DMS79 (cell line): ENCODE results near the gene MYO7B.

Source experiments
- DNase-seq: peaks from one replicate; lab custom pipeline; 2025; lab: John Stamatoyannopoulos, UW

MYO7B gene

DNA sequence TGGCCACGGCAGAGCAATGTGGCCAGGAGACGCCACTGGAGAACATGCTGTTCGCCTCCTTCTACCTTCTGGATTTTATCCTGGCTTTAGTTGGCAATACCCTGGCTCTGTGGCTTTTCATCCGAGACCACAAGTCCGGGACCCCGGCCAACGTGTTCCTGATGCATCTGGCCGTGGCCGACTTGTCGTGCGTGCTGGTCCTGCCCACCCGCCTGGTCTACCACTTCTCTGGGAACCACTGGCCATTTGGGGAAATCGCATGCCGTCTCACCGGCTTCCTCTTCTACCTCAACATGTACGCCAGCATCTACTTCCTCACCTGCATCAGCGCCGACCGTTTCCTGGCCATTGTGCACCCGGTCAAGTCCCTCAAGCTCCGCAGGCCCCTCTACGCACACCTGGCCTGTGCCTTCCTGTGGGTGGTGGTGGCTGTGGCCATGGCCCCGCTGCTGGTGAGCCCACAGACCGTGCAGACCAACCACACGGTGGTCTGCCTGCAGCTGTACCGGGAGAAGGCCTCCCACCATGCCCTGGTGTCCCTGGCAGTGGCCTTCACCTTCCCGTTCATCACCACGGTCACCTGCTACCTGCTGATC, 115.4 kb downstream of the MYO7B start:
- no peak for DNase-seq

- DNase-seq, result no peak
These were observed 115.9 kb downstream of the MYO7B start for GRCh38 chr2:127651381-127651809.

- no peak for DNase-seq
These were observed 116.6 kb downstream of the MYO7B start for GRCh38 chr2:127651971-127652550.

DNA sequence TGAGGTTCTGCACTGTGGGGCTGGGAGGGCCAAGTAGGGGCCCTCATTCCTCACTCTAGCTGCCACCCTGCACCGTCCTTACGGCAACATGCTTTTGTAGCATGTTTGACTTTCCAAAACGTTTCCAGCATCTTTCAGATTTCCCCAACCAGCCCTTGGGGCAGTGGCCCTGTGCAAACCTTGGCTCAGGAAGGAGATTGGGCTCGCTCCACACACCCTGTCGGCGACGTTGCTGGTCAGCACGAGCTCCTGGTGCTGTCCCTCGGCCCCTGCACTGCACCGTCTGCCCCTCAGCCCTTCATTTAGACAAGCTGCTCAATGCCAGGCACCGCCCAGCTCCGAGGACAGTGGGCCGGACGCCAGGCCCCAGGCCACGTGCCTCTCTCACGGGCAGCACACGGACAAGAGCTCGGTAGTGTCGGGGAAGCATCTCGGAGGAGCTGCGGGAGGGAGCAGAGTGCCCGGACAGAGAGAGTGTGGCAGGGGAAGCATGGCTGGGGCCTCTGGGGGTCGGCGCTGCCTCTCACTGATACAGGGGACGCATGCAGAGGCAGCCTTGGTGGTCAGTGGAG, 117.4 kb downstream of the MYO7B start:
- DNase-seq, result no peak

DNA sequence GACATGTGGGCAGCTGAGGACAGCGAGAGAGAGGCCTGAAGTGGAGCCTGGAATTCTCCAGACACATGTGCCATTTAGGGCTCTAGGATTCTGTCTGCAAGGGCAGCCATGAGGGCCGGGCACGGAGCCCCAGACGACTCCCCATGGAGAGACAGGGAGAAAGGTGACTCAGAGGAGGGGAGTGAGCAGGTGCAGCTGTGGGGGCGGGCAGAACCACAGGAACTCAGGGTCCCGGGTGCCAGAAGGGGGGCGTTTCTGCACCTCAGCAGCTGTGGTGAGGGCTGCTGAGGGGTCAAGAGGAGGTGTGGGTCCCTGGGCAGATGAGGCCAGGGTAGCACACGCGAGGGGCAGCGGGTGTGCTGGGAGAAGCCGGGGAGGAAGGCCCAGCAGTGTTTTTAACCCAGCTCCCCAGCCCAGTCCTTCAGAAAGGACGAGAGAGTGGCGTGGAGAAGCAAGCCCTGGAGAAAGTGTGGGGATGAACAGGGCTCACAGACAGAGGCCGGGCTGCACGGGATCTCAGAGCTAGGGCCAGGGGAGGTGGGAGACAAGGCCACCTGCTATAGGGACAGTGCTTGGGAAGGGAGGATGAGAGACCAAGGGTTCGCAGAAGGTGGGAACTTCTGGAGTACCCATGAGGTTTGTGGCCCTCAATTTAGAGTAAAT, 118.1 kb downstream of the MYO7B start:
- no peak for DNase-seq

- no peak for DNase-seq
These were observed 118.8 kb downstream of the MYO7B start for GRCh38 chr2:127654084-127654837.

DNA sequence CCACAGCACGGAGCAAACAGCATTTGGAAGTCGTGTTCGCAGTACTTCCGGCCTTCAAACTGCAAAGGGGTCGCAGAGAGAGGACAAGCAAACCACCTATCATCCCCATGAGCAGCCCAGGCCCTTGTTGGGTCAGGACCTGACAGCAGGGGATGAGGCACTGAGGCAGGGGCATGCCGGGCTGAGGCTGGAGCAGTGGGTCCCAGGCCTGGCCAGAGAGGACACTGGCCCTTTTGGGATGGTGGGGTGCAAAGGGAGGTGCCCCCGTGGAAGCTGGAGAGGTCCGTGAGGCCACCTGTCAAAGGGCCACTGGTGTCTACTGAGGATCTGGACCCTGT, 119.3 kb downstream of the MYO7B start:
- no peak for DNase-seq

DNA sequence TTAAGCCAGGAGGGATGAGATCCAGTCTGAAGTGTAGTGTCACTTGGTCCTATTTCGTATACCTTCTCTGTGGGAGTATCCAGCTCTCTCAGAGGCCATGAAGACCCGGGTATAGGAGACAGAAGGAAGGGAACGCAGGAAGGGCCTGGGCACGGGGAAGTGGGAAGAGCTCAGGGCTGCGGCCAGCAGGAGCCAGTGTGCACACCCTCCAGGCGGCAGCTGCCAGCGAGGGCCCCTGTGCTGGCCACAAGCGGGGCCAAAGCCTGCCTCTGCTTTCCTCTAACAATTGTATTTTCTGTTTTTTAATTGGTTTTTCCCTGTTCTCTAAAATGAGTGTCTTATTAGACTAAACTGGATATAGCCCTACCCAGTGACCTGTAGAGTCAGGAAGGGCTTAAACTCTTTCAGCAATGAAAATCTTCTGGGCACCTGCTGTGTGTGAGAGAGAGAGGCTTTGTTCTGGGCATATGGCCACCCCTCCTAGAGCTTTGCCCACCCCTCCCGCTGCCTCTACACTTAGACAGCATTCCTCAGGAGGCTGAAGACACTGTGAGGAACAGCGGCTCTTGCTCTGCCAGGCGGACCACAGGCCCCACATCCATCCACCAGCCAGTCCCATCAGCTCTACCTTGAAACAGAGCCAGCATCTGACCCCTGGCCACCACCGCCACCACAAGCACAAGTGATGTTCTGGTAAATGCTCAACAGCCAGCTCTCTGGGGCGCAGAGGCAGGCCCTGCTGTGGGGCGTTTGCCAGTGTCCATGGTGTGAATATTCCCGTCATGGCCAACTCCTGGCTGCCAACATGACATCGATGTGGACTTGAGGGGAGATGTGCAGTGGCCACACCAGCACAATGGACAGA, 120.0 kb downstream of the MYO7B start:
- DNase-seq, result no peak

GRCh38 chr2:127656569-127657231, 121.2 kb downstream of the MYO7B start:
- DNase-seq, result no peak

GRCh38 chr2:127657232-127657595, 121.7 kb downstream of the MYO7B start:
- DNase-seq, result no peak

DNA sequence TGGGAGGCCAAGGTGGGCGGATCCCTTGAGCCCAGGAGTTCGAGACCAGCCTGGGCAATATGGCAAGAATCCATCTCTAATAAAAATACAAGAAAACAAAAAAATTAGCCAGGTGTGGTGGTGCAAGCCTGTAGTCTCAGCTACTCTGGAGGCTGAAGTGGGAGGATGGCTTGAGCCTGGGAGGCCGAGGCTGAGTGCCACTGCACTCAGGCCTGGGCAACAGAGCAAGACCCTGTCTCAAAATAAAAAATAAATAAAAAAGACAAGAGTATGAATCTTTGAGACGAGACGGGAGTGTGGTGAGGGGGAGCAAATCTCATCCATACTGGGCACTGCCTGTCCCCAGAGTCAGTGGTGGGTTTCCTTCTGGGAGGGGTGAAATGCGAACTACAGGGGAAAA, 122.7 kb downstream of the MYO7B start:
- DNase-seq, result no peak

DNA sequence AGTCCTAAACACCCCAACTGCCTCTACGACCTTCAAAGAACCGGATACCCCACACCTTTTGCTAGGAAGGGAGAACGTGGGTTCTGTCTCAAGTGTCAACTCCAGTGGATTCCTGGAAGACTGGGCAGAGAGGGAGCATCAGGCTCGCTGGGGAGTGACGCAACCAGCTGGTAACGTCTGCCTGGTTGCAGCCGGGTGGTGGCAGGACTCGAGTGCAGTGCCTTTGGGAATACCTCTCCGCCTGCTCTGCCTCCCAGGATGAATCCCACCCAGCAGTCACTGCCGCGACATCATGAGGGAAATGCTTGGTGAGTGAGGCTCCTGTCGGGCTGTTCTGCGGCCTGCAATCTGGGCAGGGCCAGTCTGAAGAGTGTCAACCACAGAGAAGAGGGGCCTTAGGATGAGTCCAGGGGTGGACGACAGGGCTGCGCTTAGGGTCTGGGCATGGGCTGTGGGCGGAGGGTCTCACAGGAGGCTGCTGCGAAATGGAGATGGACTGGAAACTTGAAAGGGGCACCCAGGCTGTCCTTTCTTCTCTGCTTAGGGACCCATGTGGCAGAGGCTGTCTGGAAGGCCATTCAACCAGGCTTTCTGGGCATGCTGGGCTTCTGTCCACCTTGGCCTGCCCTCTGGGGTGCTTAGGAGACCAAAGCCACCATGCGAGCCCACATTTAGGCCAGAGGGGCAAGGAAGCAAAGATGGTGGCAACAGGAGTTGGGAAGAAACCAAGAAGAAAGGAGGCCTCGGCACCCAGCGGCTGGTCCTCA, 123.3 kb downstream of the MYO7B start:
- DNase-seq, result no peak

DNA sequence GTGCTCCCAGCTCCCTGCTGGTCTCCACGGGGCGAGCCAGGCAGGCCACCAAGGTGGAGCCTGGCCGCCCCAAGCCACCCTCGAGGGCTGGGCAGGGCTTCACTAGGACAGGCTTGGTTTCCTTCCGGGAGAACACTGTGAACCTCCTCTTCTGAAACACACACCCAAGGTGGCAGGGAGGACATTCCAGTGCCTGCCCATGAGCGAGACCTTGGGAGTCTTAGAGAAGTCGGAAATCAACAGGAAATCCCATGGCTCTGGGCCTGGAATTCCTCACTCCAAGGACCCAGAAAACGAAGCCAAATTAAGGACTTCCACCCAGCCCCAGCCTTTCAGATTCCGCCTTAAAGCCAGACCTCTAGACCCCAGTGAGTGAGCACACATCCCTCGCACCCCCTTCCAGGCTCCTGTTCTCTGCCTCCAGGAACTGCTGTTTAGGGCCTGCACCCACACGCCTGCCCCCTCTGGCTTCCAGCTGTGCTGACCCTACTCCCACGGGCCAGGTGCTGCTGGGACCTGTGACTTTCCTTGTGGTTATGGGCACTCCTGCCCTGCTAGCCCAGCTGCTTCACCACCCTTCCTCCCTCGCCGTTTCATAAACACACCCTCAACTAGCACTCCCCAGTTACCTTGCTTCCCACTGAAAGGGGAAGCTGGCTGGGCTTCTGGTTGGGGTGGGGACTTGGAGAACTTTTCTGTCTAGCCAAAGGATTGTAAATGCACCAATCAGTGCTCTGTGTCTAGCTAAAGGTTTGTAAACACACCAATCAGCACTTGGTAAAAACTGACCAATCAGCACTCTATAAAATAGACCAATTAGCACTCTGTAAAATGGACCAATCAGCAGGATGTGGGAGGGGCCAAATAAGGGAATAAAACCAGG, 124.2 kb downstream of the MYO7B start:
- no peak for DNase-seq

- DNase-seq, result no peak
These were observed 124.8 kb downstream of the MYO7B start for GRCh38 chr2:127660291-127660578.

GRCh38 chr2:127661072-127661649, 125.7 kb downstream of the MYO7B start:
- no peak for DNase-seq

DNA sequence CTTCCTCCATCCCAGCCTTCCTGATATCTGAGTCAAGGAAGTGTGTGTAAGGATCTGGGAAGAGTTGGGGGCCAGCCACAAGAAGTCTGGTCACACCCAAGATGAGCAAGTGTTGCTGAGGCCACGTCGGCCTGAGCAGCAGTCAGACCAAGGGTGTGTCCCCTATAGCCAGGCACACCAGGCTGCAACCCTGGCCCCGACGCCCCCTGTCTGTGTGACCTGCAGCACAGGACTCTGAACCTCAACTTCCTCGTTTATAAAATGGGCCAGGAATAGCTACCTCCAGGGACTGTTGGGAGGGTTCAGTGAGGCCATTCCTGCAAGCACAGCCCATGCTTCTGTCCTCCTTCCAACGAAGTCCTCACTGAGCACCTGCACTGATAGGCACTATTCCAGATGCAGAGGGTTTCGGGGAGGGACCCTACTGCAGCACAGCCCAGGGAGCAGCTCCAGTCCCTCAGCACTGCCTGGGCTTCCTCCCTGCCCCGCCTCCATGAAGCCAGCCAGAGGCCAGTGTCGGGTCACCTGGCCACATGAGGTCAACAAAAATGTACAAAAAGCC, 126.5 kb downstream of the MYO7B start:
- DNase-seq, result no peak

DNA sequence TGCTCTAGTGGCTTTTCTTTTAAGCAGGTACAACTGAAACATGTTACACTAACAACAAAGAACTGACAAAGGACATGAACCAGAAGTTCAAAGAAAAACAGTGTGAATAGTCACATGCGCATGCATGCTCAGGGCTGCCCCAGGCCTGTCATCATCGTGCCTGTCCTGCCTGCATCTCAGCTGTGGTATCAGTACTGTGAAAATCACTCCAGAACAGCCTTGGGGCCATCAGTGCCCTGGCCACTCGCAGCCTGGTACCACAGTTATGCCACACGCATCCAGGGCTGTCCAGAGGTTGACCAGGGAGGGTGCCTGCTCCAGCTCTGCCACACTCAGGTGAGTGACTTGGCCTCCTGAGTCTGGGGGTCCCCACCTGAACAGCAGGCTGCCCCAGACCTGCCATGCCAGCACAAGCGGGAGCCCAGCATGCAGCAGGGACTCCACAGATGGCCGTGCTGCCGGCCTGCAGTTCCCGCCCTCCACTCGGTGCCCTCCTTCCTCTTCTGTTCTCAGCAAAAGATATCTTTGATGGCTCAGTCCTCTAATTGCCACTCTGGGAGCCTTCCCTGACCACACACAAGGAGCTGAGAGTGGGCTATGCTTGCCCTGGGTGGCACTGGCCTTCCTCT, 127.6 kb downstream of the MYO7B start:
- no peak for DNase-seq

DNA sequence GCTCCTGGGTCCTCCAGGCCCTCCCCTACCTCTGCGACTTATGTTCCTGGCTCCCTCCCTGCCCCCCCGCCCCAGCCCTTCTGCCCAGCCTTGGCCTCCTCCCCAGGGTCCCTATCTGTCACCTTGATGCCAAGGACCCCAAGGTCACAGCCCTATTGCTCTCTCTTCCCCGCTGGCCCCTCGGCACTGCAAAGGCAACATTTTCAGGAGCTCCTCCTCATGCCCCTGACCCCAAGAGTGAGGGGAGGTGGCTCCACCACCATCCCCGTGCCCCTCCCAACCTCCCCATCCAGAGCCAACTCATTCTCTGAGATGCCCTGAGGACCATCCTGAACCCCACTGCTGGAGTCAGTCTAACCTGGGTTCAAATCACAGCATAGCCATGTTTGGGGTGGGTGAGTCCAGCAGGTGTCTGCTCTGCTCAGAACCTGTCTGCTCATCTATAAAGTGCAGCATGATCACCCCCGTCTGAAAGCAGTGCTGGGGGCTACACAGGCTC, 128.1 kb downstream of the MYO7B start:
- no peak for DNase-seq
